ENCODE measurements around the gene USP21.
A peak's percentile ranks its signal among the peaks of the same experiment; 100 is the strongest.

The USP21 gene

GRCh38 chr1:161209790-161210409 is 50.6 kb downstream of the USP21 start:
- TF ChIP-seq RAD21 (IDR thresholded peaks at IDR 0.05; ENCODE audit: low read depth) (peak; percentile 78), REST (IDR thresholded peaks at IDR 0.05; ENCODE audit: low read depth) (no peak), EGR1 (IDR thresholded peaks at IDR 0.05) (no peak)

DNA sequence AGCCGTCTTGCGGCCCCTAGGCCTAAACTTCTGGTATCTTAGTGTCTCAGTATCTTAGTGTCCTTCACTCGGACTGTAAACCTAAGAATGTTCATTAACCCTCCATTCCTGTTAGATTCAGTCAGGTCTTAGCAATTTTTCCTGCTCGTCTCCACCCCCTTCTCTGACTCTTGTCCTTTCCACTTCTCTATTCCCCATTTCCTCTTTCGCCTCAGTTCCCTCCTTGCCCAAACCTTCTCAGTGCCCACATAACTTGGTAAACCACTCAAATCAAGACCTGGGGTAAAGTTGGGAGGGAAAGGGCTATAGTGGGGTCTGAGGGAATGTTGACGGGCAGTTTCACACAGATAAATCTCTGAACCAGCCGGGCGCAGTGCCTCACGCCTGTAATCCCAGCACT is 55.1 kb downstream of the USP21 start:
- TF ChIP-seq ZBTB7A (IDR thresholded peaks at IDR 0.05; ENCODE audit: low read depth) = no peak

DNA sequence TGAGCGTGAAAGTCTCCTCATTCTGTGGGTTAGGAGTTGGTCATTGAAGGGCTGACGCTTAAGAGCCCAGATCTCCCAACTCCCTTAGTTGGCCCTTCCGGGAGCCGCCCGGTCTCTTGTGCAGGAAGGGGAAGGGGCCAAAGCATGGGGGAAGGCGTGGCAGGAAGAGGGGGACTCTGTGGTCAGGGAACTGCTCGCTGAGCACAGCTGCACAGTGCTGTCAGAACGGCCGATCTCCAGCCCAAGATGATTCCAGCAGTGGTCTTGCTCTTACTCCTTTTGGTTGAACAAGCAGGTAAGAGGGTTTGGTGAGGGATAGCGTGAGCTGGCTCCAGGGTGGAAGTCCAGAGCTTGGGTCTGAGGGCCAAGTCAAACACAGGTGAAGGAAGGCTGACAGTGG is 55.8 kb downstream of the USP21 start, which contains the start of gene FCER1G:
FCER1G (plus strand) TSS at position 220 of the 400 bp plus-strand sequence; CDS start at position 247, 27 bp downstream.
- TF ChIP-seq, protein P1, sequence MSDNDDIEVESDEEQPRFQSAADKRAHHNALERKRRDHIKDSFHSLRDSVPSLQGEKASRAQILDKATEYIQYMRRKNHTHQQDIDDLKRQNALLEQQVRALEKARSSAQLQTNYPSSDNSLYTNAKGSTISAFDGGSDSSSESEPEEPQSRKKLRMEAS (IDR thresholded peaks at IDR 0.05) = no peak
- TF ChIP-seq USF1 (IDR thresholded peaks at IDR 0.05) (no peak), EGR1 (IDR thresholded peaks at IDR 0.05) (no peak), ZBTB7A (IDR thresholded peaks at IDR 0.05; ENCODE audit: low read depth) (no peak), TAF1 (IDR thresholded peaks at IDR 0.05; ENCODE audit: low read depth) (no peak), TCF12 (IDR thresholded peaks at IDR 0.05; ENCODE audit: low read depth) (no peak), CEBPB (IDR thresholded peaks at IDR 0.05) (no peak), RAD21 (IDR thresholded peaks at IDR 0.05; ENCODE audit: low read depth) (no peak), EP300 (IDR thresholded peaks at IDR 0.05; ENCODE audit: borderline replicate concordance) (no peak), NFIC (IDR thresholded peaks at IDR 0.05) (no peak), CREB1 (IDR thresholded peaks at IDR 0.05; ENCODE audit: low read depth) (no peak), TEAD4 (IDR thresholded peaks at IDR 0.05) (no peak), REST (IDR thresholded peaks at IDR 0.05; ENCODE audit: low read depth) (no peak), FOXM1 (IDR thresholded peaks at IDR 0.05; ENCODE audit: borderline replicate concordance, low read depth) (no peak)

Data from Ishikawa (cell line).